ENCODE results near the gene NCCRP1.

Gene NCCRP1

GRCh38 chr19:39173502-39173991 lies 23.2 kb upstream of the NCCRP1 start:
- H3K36me3 ChIP-seq (ENCODE audit: control insufficient read depth, insufficient read depth, low read length), result peaks cover 29% of the 10 kb centered on the region
- no CpG with 5 or more reads among the region's 25 CpGs for WGBS (ENCODE audit: insufficient coverage, insufficient read length)
- peaks cover 1% of the 10 kb centered on the region; the same call in 1 of the 2 replicates for H3K4me1 ChIP-seq (ENCODE audit: control insufficient read depth, insufficient read depth, low read length)
- no peak overlapping the region for H3K27ac ChIP-seq (ENCODE audit: low read length)
- H3K27me3 ChIP-seq (ENCODE audit: control insufficient read depth, insufficient read depth, low read length), result no peaks in the 10 kb centered on the region
- no peaks in the 10 kb centered on the region for H3K9me3 ChIP-seq (ENCODE audit: control insufficient read depth, insufficient read depth, low read length)
- DNase-seq (ENCODE audit: low read depth, low spot score), result no peak
- H3K4me3 ChIP-seq (ENCODE audit: low read length), result no peak overlapping the region

GRCh38 chr19:39174142-39174541 lies 22.6 kb upstream of the NCCRP1 start:
- no peaks in the 10 kb centered on the region for H3K27me3 ChIP-seq (ENCODE audit: control insufficient read depth, insufficient read depth, low read length)
- peaks cover 29% of the 10 kb centered on the region for H3K36me3 ChIP-seq (ENCODE audit: control insufficient read depth, insufficient read depth, low read length)
- no peaks in the 10 kb centered on the region for H3K4me1 ChIP-seq (ENCODE audit: control insufficient read depth, insufficient read depth, low read length)
- H3K27ac ChIP-seq (ENCODE audit: low read length), result no peak overlapping the region
- H3K9me3 ChIP-seq (ENCODE audit: control insufficient read depth, insufficient read depth, low read length), result no peaks in the 10 kb centered on the region
- DNase-seq (ENCODE audit: low read depth, low spot score), result no peak
- H3K4me3 ChIP-seq (ENCODE audit: low read length), result no peak overlapping the region
- no CpG with 5 or more reads among the region's 16 CpGs for WGBS (ENCODE audit: insufficient coverage, insufficient read length)

DNA sequence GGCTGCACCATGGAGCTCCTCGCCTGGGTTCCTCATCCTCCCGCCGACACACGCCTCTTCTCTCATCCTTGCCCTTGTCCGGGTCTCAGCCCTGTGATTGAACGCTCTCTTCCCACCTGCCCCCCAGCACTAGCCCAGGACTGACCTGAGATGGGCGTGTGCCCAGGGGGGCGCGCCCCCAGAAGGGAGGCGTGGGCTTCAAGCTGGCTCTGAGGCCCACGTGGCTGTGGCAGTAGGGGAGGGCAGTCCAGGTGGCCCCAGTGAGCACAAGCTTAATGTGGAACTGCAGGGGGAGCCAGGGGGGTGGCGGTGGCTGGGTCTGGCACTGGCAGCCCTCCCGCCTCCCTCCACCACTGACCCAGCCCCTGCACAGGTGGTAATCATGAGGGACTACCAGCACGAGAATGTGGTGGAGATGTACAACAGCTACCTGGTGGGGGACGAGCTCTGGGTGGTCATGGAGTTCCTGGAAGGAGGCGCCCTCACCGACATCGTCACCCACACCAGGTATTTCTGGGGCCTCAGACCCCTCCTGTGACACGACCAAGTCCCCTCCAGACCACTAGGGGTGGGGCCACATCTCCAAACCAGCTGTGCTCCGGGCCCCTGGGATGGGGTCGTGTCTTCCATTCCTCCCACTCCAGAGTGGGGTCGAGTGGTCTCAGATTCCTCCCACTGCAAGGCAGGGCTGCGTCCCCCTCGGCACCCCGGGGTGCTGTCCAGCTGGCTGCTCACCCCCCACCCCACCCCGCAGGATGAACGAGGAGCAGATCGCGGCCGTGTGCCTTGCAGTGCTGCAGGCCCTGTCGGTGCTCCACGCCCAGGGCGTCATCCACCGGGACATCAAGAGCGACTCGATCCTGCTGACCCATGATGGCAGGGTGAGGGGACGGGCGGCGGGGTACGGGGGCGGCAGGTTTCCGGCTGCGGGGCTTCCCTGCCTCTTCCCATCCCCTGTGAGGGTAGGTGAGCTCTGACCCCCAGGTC lies 21.9 kb upstream of the NCCRP1 start:
- no peak overlapping the region for H3K27ac ChIP-seq (ENCODE audit: low read length)
- no peak for DNase-seq (ENCODE audit: low read depth, low spot score)
- H3K4me1 ChIP-seq (ENCODE audit: control insufficient read depth, insufficient read depth, low read length), result no peaks in the 10 kb centered on the region
- H3K27me3 ChIP-seq (ENCODE audit: control insufficient read depth, insufficient read depth, low read length), result no peaks in the 10 kb centered on the region
- WGBS (ENCODE audit: insufficient coverage, insufficient read length), result no CpG with 5 or more reads among the region's 43 CpGs
- H3K4me3 ChIP-seq (ENCODE audit: low read length), result no peak overlapping the region; the same call in 1 of the 2 replicates
- peaks cover 31% of the 10 kb centered on the region for H3K36me3 ChIP-seq (ENCODE audit: control insufficient read depth, insufficient read depth, low read length)
- no peaks in the 10 kb centered on the region for H3K9me3 ChIP-seq (ENCODE audit: control insufficient read depth, insufficient read depth, low read length)

GRCh38 chr19:39175564-39175963 lies 21.2 kb upstream of the NCCRP1 start:
- no peaks in the 10 kb centered on the region for H3K27me3 ChIP-seq (ENCODE audit: control insufficient read depth, insufficient read depth, low read length)
- no peak overlapping the region for H3K27ac ChIP-seq (ENCODE audit: low read length)
- DNase-seq (ENCODE audit: low read depth, low spot score), result no peak
- peaks cover 34% of the 10 kb centered on the region for H3K36me3 ChIP-seq (ENCODE audit: control insufficient read depth, insufficient read depth, low read length)
- H3K4me1 ChIP-seq (ENCODE audit: control insufficient read depth, insufficient read depth, low read length), result no peaks in the 10 kb centered on the region
- H3K9me3 ChIP-seq (ENCODE audit: control insufficient read depth, insufficient read depth, low read length), result no peaks in the 10 kb centered on the region
- H3K4me3 ChIP-seq (ENCODE audit: low read length), result no peak overlapping the region
- no CpG with 5 or more reads among the region's 7 CpGs for WGBS (ENCODE audit: insufficient coverage, insufficient read length)

DNA sequence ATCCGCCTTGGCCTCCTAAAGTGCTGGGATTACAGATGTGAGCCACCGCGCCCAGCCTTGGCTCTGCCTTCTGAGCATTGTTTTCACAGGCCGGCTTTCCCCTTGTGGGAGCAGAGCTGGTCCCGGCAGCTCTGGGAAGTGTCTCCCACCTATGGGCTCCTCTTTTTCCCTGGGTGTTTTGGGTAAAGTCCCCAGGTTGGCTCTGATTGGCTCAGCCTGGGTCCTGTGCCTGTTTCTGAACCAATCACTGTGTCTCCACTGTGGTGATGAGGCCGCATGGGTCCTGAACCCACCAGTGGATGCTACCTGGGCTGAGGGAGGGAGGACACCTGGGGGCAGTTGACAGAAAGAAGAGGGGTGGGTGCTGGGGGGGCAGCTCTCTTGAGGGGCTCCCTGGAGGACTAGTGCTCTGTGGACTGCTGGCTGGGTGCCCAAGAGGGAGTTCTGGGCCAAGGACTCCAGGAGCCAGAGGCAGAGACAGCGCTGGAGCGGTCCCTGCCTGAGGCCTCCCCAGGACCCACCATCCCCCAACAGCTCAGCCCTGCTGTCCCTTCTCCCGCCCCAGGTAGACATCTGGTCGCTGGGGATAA lies 19.6 kb upstream of the NCCRP1 start:
- no peaks in the 10 kb centered on the region for H3K9me3 ChIP-seq (ENCODE audit: control insufficient read depth, insufficient read depth, low read length)
- no peak overlapping the region for H3K4me3 ChIP-seq (ENCODE audit: low read length)
- no peak for DNase-seq (ENCODE audit: low read depth, low spot score)
- WGBS (ENCODE audit: insufficient coverage, insufficient read length), result no CpG with 5 or more reads among the region's 10 CpGs
- no peaks in the 10 kb centered on the region for H3K4me1 ChIP-seq (ENCODE audit: control insufficient read depth, insufficient read depth, low read length)
- H3K36me3 ChIP-seq (ENCODE audit: control insufficient read depth, insufficient read depth, low read length), result peaks cover 29% of the 10 kb centered on the region
- no peak overlapping the region for H3K27ac ChIP-seq (ENCODE audit: low read length)
- no peaks in the 10 kb centered on the region for H3K27me3 ChIP-seq (ENCODE audit: control insufficient read depth, insufficient read depth, low read length)

- no CpG with 5 or more reads among the region's 11 CpGs for WGBS (ENCODE audit: insufficient coverage, insufficient read length)
- peaks cover 29% of the 10 kb centered on the region for H3K36me3 ChIP-seq (ENCODE audit: control insufficient read depth, insufficient read depth, low read length)
Observed at GRCh38 chr19:39177736-39178135, 19.0 kb upstream of the NCCRP1 start.

GRCh38 chr19:39178296-39179006 lies 18.3 kb upstream of the NCCRP1 start:
- no peak for DNase-seq (ENCODE audit: low read depth, low spot score)
- H3K4me3 ChIP-seq (ENCODE audit: low read length), result no peak overlapping the region
- no peaks in the 10 kb centered on the region for H3K4me1 ChIP-seq (ENCODE audit: control insufficient read depth, insufficient read depth, low read length)
- H3K27ac ChIP-seq (ENCODE audit: low read length), result no peak overlapping the region
- no CpG with 5 or more reads among the region's 30 CpGs for WGBS (ENCODE audit: insufficient coverage, insufficient read length)
- H3K9me3 ChIP-seq (ENCODE audit: control insufficient read depth, insufficient read depth, low read length), result no peaks in the 10 kb centered on the region
- no peaks in the 10 kb centered on the region for H3K27me3 ChIP-seq (ENCODE audit: control insufficient read depth, insufficient read depth, low read length)
- H3K36me3 ChIP-seq (ENCODE audit: control insufficient read depth, insufficient read depth, low read length), result peaks cover 29% of the 10 kb centered on the region

More at GRCh38 chr19:39177736-39178135, 19.0 kb upstream of the NCCRP1 start:
- H3K27me3 ChIP-seq (ENCODE audit: control insufficient read depth, insufficient read depth, low read length), result no peaks in the 10 kb centered on the region
- no peak overlapping the region for H3K4me3 ChIP-seq (ENCODE audit: low read length)
- H3K27ac ChIP-seq (ENCODE audit: low read length), result no peak overlapping the region
- H3K9me3 ChIP-seq (ENCODE audit: control insufficient read depth, insufficient read depth, low read length), result no peaks in the 10 kb centered on the region
- no peaks in the 10 kb centered on the region for H3K4me1 ChIP-seq (ENCODE audit: control insufficient read depth, insufficient read depth, low read length)
- DNase-seq (ENCODE audit: low read depth, low spot score), result no peak

DNA sequence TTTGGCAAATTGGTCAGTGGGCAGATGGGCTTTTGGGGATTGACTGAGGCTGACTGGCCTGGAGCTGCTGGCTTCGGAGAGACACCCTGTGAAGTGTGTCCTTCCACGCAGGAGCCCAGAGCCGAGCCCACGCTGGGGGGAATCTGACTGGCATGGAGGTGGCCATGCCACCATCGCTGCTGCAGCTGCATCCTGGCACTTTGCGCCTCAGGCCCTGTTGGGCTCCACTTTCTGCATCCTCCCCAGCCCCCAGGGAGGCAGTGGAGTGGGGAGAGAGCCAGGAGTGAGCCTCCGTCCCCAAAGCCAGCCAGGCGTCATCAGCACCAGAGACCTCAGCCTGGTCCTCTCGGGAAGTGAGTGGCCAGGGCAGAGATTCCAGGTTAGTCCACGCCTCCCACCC lies 17.0 kb upstream of the NCCRP1 start:
- H3K4me1 ChIP-seq (ENCODE audit: control insufficient read depth, insufficient read depth, low read length), result no peaks in the 10 kb centered on the region
- H3K4me3 ChIP-seq (ENCODE audit: low read length), result no peak overlapping the region
- no peaks in the 10 kb centered on the region for H3K9me3 ChIP-seq (ENCODE audit: control insufficient read depth, insufficient read depth, low read length)
- H3K36me3 ChIP-seq (ENCODE audit: control insufficient read depth, insufficient read depth, low read length), result peaks cover 22% of the 10 kb centered on the region
- H3K27me3 ChIP-seq (ENCODE audit: control insufficient read depth, insufficient read depth, low read length), result no peaks in the 10 kb centered on the region
- H3K27ac ChIP-seq (ENCODE audit: low read length), result no peak overlapping the region
- DNase-seq (ENCODE audit: low read depth, low spot score), result no peak
- WGBS (ENCODE audit: insufficient coverage, insufficient read length), result no CpG with 5 or more reads among the region's 10 CpGs

DNA sequence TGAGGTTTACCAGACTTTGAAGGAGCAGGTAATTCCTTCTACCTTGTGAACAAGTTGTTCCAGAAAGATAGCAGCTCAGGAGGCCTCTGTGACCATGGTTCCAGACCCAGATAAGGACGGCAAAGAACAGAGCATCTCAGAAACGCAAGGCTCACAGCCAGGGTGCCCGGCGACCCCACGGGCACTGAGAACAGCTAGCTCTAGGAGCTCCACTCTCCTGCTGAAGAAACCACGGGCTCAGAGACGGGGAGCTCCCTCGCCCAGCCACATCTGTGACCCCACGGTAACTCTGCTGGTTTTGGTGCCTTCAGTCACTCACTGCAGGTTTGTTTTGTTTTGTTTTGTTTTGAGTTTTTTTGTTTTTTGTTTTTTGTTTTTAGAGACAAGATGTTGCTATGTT lies 16.0 kb upstream of the NCCRP1 start:
- no peaks in the 10 kb centered on the region for H3K4me1 ChIP-seq (ENCODE audit: control insufficient read depth, insufficient read depth, low read length)
- WGBS (ENCODE audit: insufficient coverage, insufficient read length), result no CpG with 5 or more reads among the region's 9 CpGs

DNA sequence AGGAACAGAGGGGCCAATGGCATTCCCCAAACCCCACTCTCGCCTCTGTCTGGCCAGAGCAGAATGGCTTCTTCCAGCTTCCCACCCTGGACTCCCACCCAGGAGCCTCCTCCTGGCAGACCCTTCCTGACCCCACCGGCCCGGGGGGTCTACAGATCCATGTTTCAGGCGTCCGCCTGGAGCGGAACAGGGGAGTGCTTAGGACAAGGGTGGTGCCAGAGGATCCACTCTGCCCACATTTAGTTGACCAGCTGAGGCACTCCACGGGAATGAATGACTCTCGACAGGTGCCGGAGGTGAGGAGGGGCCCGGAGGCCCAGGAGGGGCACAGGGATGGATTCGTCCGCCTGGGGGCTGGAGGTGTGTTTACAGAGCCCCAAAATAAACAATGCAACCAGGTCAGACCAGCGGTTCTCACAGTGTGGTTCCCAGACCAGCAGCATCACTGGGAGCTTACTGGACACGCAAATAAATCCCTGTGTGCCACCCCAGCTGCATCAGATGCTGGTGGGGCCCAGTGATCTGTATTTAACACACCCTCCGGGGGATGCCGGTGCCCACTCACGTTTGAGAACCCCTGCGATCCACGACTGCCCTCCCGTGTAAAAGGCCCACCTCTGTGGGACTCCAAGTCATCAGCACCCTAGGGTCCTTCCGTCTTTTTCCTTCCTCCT lies 15.1 kb upstream of the NCCRP1 start:
- no peak for DNase-seq (ENCODE audit: low read depth, low spot score)
- no peaks in the 10 kb centered on the region for H3K27me3 ChIP-seq (ENCODE audit: control insufficient read depth, insufficient read depth, low read length)
- H3K4me3 ChIP-seq (ENCODE audit: low read length), result no peak overlapping the region
- no CpG with 5 or more reads among the region's 21 CpGs for WGBS (ENCODE audit: insufficient coverage, insufficient read length)
- no peaks in the 10 kb centered on the region for H3K9me3 ChIP-seq (ENCODE audit: control insufficient read depth, insufficient read depth, low read length)
- H3K36me3 ChIP-seq (ENCODE audit: control insufficient read depth, insufficient read depth, low read length), result peaks cover 14% of the 10 kb centered on the region
- H3K27ac ChIP-seq (ENCODE audit: low read length), result no peak overlapping the region
- H3K4me1 ChIP-seq (ENCODE audit: control insufficient read depth, insufficient read depth, low read length), result no peaks in the 10 kb centered on the region

More for the DNA sequence above, 16.0 kb upstream of the NCCRP1 start:
- no peak overlapping the region for H3K27ac ChIP-seq (ENCODE audit: low read length)
- DNase-seq (ENCODE audit: low read depth, low spot score), result no peak
- H3K27me3 ChIP-seq (ENCODE audit: control insufficient read depth, insufficient read depth, low read length), result no peaks in the 10 kb centered on the region
- no peak overlapping the region for H3K4me3 ChIP-seq (ENCODE audit: low read length)
- peaks cover 17% of the 10 kb centered on the region for H3K36me3 ChIP-seq (ENCODE audit: control insufficient read depth, insufficient read depth, low read length)
- H3K9me3 ChIP-seq (ENCODE audit: control insufficient read depth, insufficient read depth, low read length), result no peaks in the 10 kb centered on the region

All from iPS DF 6.9 (cell line).